SHP77 (cell line): ENCODE measurements around the gene STAP1.

Experiments used
- DNase-seq, 2 experiments: peaks; one replicate each; lab custom pipeline; 2025; lab: John Stamatoyannopoulos, UW

The STAP1 gene

GRCh38 chr4:67556436-67556835, 2.1 kb upstream of the STAP1 start:
- DNase-seq, result no peak

GRCh38 chr4:67565284-67565683, 6.8 kb downstream of the STAP1 start:
- no peak for DNase-seq

GRCh38 chr4:67566335-67566734, 7.8 kb downstream of the STAP1 start:
- no peak for DNase-seq

GRCh38 chr4:67568820-67569219, 10.3 kb downstream of the STAP1 start:
- DNase-seq, result no peak

GRCh38 chr4:67570537-67570936, 12.0 kb downstream of the STAP1 start:
- no peak for DNase-seq

- DNase-seq, result no peak
Observed at GRCh38 chr4:67571975-67572374, 13.4 kb downstream of the STAP1 start.

GRCh38 chr4:67573193-67573592, 14.7 kb downstream of the STAP1 start:
- no peak for DNase-seq

- DNase-seq, result peak; percentile 54 to 69
Observed at GRCh38 chr4:67575232-67576058, 16.9 kb downstream of the STAP1 start.

GRCh38 chr4:67576059-67576466, 17.5 kb downstream of the STAP1 start:
- DNase-seq, result no peak

GRCh38 chr4:67576538-67576937, 18.0 kb downstream of the STAP1 start:
- no peak for DNase-seq

GRCh38 chr4:67580577-67580976, 22.1 kb downstream of the STAP1 start:
- no peak for DNase-seq

- no peak for DNase-seq
Observed at GRCh38 chr4:67581208-67581857, 22.8 kb downstream of the STAP1 start.

- no peak for DNase-seq
Observed at GRCh38 chr4:67581913-67582312, 23.4 kb downstream of the STAP1 start.

GRCh38 chr4:67584496-67584895, 26.0 kb downstream of the STAP1 start:
- DNase-seq, result no peak

GRCh38 chr4:67587156-67587555, 28.6 kb downstream of the STAP1 start:
- no peak for DNase-seq

GRCh38 chr4:67593741-67594175, 35.2 kb downstream of the STAP1 start:
- no peak for DNase-seq

- no peak for DNase-seq
Observed at GRCh38 chr4:67603310-67604028, 44.9 kb downstream of the STAP1 start.

- DNase-seq, result no peak
Observed at GRCh38 chr4:67604029-67604381, 45.5 kb downstream of the STAP1 start.

- DNase-seq, result no peak
Observed at GRCh38 chr4:67604749-67605148, 46.2 kb downstream of the STAP1 start.

GRCh38 chr4:67608027-67608426, 49.5 kb downstream of the STAP1 start:
- DNase-seq, result no peak

GRCh38 chr4:67614186-67614585, 55.7 kb downstream of the STAP1 start:
- no peak for DNase-seq

GRCh38 chr4:67615119-67615518, 56.6 kb downstream of the STAP1 start:
- no peak for DNase-seq

GRCh38 chr4:67616478-67616877, 58.0 kb downstream of the STAP1 start:
- DNase-seq, result no peak
